ENCODE measurements around the gene CCDC127. TPM values are rescaled to one million over a fixed set of nuclear protein-coding genes. Genes with fewer than 3 reads are reported as not detected.

Gene CCDC127, protein sequence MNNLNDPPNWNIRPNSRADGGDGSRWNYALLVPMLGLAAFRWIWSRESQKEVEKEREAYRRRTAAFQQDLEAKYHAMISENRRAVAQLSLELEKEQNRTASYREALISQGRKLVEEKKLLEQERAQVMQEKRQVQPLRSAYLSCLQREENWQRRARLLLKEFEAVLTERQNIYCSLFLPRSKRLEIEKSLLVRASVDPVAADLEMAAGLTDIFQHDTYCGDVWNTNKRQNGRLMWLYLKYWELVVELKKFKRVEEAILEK
- 5.7 and 6.7 TPM in 2 replicates for total RNA-seq

DNA sequence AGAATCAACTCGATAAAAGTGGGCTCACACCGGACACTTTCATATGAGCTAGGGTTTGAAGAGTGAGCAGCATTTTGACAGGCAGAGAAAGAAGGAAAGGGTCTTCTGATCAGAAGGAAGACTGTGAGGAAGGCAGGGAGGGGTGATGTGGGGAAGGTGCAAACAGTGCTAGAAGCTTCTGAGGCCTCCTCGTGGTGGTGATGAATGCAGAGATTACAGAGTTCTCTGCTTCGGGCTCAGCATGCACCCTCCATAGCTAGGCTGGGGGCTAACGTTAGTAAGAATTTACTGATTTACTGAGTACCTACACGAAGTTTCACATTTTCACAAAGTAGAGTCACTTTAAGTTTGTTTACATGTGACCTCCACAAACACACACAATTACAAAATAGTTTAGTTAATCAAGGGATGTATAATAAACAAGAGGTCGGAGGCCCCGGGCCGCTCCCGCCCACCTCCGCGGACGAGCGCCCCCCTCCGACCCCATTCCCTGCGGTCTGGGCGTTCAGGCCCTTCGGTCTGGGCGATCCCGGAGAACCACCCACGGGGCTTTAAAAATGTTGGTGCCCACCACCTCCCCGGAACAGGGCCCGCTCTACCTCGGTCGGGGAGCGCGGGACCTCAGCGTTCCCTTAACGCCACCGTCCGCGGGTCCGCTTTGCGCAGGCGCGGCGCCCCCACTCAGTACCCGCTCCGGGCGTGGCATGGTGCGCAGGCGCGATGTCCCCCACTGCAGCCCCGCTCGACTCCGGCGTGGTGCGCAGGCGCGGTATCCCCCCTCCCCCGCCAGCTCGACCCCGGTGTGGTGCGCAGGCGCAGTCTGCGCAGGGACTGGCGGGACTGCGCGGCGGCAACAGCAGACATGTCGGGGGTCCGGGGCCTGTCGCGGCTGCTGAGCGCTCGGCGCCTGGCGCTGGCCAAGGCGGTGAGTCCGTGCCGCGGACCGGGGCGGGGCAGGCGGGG lies at the start of gene CCDC127, which contains the start of gene SDHA:
CCDC127 (minus strand) TSS at position 660 of the 963 bp plus-strand sequence. CDS start 1,304 bp downstream, outside the sequence.
SDHA (plus strand) TSS at position 827 of the 963 bp plus-strand sequence; CDS start at position 863, 36 bp downstream.

DNA sequence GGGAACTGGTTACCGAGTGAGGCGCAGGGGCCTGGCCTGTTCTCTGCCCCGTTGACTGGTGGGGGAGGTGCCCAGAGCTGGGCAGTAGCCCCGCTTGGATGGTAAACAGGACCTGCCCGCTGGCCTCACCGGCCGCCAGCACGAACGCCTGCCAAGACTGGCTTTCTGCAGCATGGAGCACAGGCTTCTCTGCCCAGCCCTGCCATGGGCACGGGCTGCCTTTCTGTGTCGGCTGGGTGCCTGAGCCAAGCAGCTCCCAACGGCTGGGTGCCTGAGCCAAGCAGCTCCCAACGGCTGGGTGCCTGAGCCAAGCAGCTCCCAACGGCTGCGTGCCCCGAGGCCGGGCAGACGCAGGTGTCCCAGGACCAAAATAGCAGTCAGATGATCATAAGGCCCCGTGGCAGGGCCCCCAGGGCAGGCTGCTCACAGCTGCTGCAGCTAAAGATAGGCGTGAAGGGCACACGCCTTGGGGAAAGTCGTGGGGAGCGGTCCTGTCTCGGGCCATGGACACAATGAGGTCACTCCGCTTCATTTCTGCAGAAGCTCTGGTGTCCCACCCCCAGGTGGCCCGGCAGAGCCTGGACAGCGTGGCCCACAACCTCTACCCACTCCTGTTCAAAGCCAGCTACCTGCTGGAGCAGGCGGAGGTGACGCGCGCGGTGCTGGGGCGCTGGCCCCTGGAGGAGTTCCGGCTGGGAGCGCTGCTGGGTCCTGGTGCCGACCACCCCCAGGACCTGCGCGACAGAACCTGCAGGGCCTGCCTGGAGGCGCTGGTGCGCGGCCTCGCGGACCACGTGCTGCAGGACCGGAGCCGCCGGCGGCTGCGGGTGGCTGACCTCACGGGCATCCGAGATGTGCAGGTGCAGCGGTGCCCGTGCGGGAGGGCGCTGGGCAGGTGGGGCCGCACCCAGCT lies 26.7 kb downstream of the CCDC127 start, which contains the start of gene LRRC14B:
LRRC14B (plus strand) TSS at position 460 of the 913 bp plus-strand sequence; CDS start at position 504, 44 bp downstream.

Other genes with a start within 250 kb of the CCDC127 start
- not detected in 2 replicates for gene PLEKHG4B, start 126.0 kb downstream of the CCDC127 start, total RNA-seq
- not detected in 2 replicates for gene LRRC14B, start 26.7 kb downstream of the CCDC127 start, total RNA-seq
- gene SDHA, start 167 bp upstream of the CCDC127 start, total RNA-seq: 132 and 138 TPM in 2 replicates
- gene PDCD6, start 53.5 kb upstream of the CCDC127 start, total RNA-seq: 138 and 156 TPM in 2 replicates
- gene AHRR, start 103.6 kb upstream of the CCDC127 start, total RNA-seq: 24.2 and 28.8 TPM in 2 replicates
- 48.4 and 51.2 TPM in 2 replicates for gene EXOC3, start 225.0 kb upstream of the CCDC127 start, total RNA-seq

Data from aortic smooth muscle cell (primary cell).